HEK293 (cell line): ENCODE results near the gene SLAIN2.

Experiments used
- CTCF ChIA-PET: fragments of 350-600 bp; formaldehyde crosslinking; extraction: SDS; loops from one replicate; lab custom pipeline; 2021; ENCODE audit warnings: antibody characterized with exemption; lab: Yijun Ruan, JAX
- POLR2A ChIA-PET: fragments of 300-600 bp; formaldehyde crosslinking; extraction: SDS; loops from one replicate; lab custom pipeline; 2020; ENCODE audit warnings: antibody characterized with exemption, inconsistent platforms; lab: Yijun Ruan, JAX
- H3K27ac ChIP-seq: fragments of 200-500 bp; sonication (Bioruptor generic); 2 replicates; pipeline ENCODE4 v1.5.1; 2014; ENCODE audit warnings: low read depth, low read length, control low read depth, inconsistent platforms; ENCODE audit errors: extremely low read depth
- H3K36me3 ChIP-seq, 2 experiments: fragments of 200-500 bp in 1 of 2; sonication (Bioruptor generic) in 1 of 2; 1 replicate in 1 of 2; 2 replicates in 1 of 2; pipeline ENCODE4 v1.5.1; 2014 to 2017; ENCODE audit warnings: inconsistent platforms in 2 of 2, low read length in 2 of 2; ENCODE audit not compliant: control insufficient read depth in 2 of 2, insufficient read depth in 1 of 2
- H3K4me1 ChIP-seq: fragments of 200-500 bp; sonication (Bioruptor generic); 2 replicates; pipeline ENCODE4 v1.5.1; 2014; ENCODE audit warnings: mild to moderate bottlenecking, low read length, inconsistent platforms; ENCODE audit not compliant: control insufficient read depth, insufficient read depth
- H3K4me3 ChIP-seq: 2 replicates; pipeline ENCODE4 v1.5.1; 2011; ENCODE audit warnings: low read depth, mild to moderate bottlenecking, control low read depth, low read length, moderate library complexity
- H3K9me3 ChIP-seq: fragments of 200-500 bp; sonication (Bioruptor generic); 2 replicates; pipeline ENCODE4 v1.5.1; 2014; ENCODE audit warnings: low read depth, low read length, inconsistent platforms; ENCODE audit not compliant: control insufficient read depth, insufficient read depth
- CTCF ChIP-seq: fragments of 450-650 bp; formaldehyde crosslinking; IDR thresholded peaks from 2 replicates; pipeline ENCODE4 v1.5.1; 2016; ENCODE audit warnings: missing biosample characterization, missing genetic modification characterization
- HOXC10 ChIP-seq: sonication (generic); formaldehyde crosslinking; IDR thresholded peaks from 2 replicates; pipeline ENCODE4 v1.8.1; 2023; ENCODE audit warnings: mild to moderate bottlenecking, missing genetic modification reagents
- HOXD13 ChIP-seq: sonication (generic); formaldehyde crosslinking; IDR thresholded peaks from 2 replicates; pipeline ENCODE4 v1.8.0; 2022; ENCODE audit warnings: missing genetic modification reagents, borderline replicate concordance
- KLF16 ChIP-seq: fragments of 450-650 bp; formaldehyde crosslinking; IDR thresholded peaks from 2 replicates; pipeline ENCODE4 v1.5.1; 2017; ENCODE audit warnings: missing biosample characterization, missing genetic modification characterization
- KLF8 ChIP-seq: fragments of 450-650 bp; formaldehyde crosslinking; IDR thresholded peaks from 2 replicates; pipeline ENCODE4 v1.5.1; 2016; ENCODE audit warnings: missing biosample characterization, missing genetic modification characterization
- KLF9 ChIP-seq: fragments of 450-650 bp; formaldehyde crosslinking; IDR thresholded peaks from 2 replicates; pipeline ENCODE4 v1.5.1; 2016; ENCODE audit warnings: missing biosample characterization, missing genetic modification characterization, low read depth
- SP2 ChIP-seq: fragments of 450-650 bp; formaldehyde crosslinking; IDR thresholded peaks from 2 replicates; pipeline ENCODE4 v1.5.1; 2016; ENCODE audit warnings: missing biosample characterization, missing genetic modification characterization
- TCF7L2 ChIP-seq: IDR thresholded peaks from 2 replicates; pipeline ENCODE4 v1.6.1; 2011; ENCODE audit warnings: low read depth, mild to moderate bottlenecking, inconsistent platforms, low read length, moderate library complexity, borderline replicate concordance
- YY1 ChIP-seq: fragments of 450-650 bp; formaldehyde crosslinking; IDR thresholded peaks from 2 replicates; pipeline ENCODE4 v1.5.1; 2018; ENCODE audit warnings: missing biosample characterization, missing genetic modification characterization
- ZBTB10 ChIP-seq: fragments of 450-650 bp; formaldehyde crosslinking; IDR thresholded peaks from 2 replicates; pipeline ENCODE4 v1.5.1; 2016; ENCODE audit warnings: missing biosample characterization, missing genetic modification characterization
- ZBTB8A ChIP-seq: fragments of 450-650 bp; formaldehyde crosslinking; IDR thresholded peaks from 2 replicates; pipeline ENCODE4 v1.5.1; 2016; ENCODE audit warnings: missing biosample characterization, missing genetic modification characterization
- ZNF10 ChIP-seq: fragments of 450-650 bp; formaldehyde crosslinking; IDR thresholded peaks from 2 replicates; pipeline ENCODE4 v1.5.1; 2017; ENCODE audit warnings: missing biosample characterization, missing genetic modification characterization
- ZNF174 ChIP-seq: fragments of 450-650 bp; formaldehyde crosslinking; IDR thresholded peaks from 2 replicates; pipeline ENCODE4 v1.5.0; 2017; ENCODE audit warnings: missing biosample characterization, mild to moderate bottlenecking, missing genetic modification characterization
- ZNF292 ChIP-seq: fragments of 450-650 bp; formaldehyde crosslinking; IDR thresholded peaks from 2 replicates; pipeline ENCODE4 v1.5.1; 2016; ENCODE audit warnings: low read depth, missing biosample characterization, missing genetic modification characterization, borderline replicate concordance
- ZNF394 ChIP-seq: fragments of 450-650 bp; formaldehyde crosslinking; IDR thresholded peaks from 2 replicates; pipeline ENCODE4 v1.5.1; 2016; ENCODE audit warnings: missing biosample characterization, missing genetic modification characterization, mild to moderate bottlenecking, moderate library complexity, borderline replicate concordance
- ZNF510 ChIP-seq: fragments of 450-650 bp; formaldehyde crosslinking; IDR thresholded peaks from 2 replicates; pipeline ENCODE4 v1.5.1; 2018; ENCODE audit warnings: mild to moderate bottlenecking, missing genetic modification characterization, missing biosample characterization; ENCODE audit not compliant: insufficient replicate concordance
- ZNF521 ChIP-seq: fragments of 450-650 bp; formaldehyde crosslinking; IDR thresholded peaks from 2 replicates; pipeline ENCODE4 v1.5.1; 2017; ENCODE audit warnings: missing biosample characterization, mild to moderate bottlenecking, missing genetic modification characterization
- ZNF558 ChIP-seq: fragments of 450-650 bp; formaldehyde crosslinking; IDR thresholded peaks from 2 replicates; pipeline ENCODE4 v1.5.1; 2016; ENCODE audit warnings: missing biosample characterization, missing genetic modification characterization
- ZNF645 ChIP-seq: fragments of 450-650 bp; formaldehyde crosslinking; IDR thresholded peaks from 2 replicates; pipeline ENCODE4; 2016; ENCODE audit warnings: missing biosample characterization, missing genetic modification characterization
- ZNF654 ChIP-seq: fragments of 450-650 bp; formaldehyde crosslinking; IDR thresholded peaks from 2 replicates; pipeline ENCODE4 v1.5.1; 2016; ENCODE audit warnings: low read depth, missing biosample characterization, missing genetic modification characterization
- ZNF785 ChIP-seq: fragments of 450-650 bp; formaldehyde crosslinking; IDR thresholded peaks from 2 replicates; pipeline ENCODE4 v1.5.1; 2016; ENCODE audit warnings: missing biosample characterization, missing genetic modification characterization
- TF ChIP-seq, protein P1 (sequence below): fragments of 450-650 bp; formaldehyde crosslinking; IDR thresholded peaks from 2 replicates; pipeline ENCODE4 v1.5.1; 2016; ENCODE audit warnings: missing biosample characterization, missing genetic modification characterization
- TF ChIP-seq, protein P2 (sequence below): fragments of 450-650 bp; formaldehyde crosslinking; conservative IDR thresholded peaks from 2 replicates; pipeline ENCODE4 v1.5.1; 2016; ENCODE audit warnings: low read depth, missing biosample characterization, missing genetic modification characterization
- TF ChIP-seq, protein P3 (sequence below): fragments of 450-650 bp; formaldehyde crosslinking; IDR thresholded peaks from 2 replicates; pipeline ENCODE4 v1.5.1; 2016; ENCODE audit warnings: missing biosample characterization, missing genetic modification characterization

Gene SLAIN2

GRCh38 chr4:48445704-48446103 lies 104.4 kb downstream of the SLAIN2 start:
- Histone ChIP-seq H3K9me3 (no peaks in the 10 kb centered on the region), H3K4me1 (no peaks in the 10 kb centered on the region), H3K36me3 (no peaks in the 10 kb centered on the region)
- CTCF ChIA-PET: interaction anchor here (0.6 to 1.8 kb wide), 4 partner anchors 96 to 209 kb away, joined by 3 to 6 read pairs (median 4); no protein-coding TSS in a partner anchor
- TF ChIP-seq ZBTB10 (tag by site-specific recombination) (no peak), HOXC10 (no peak), ZNF292 (tag by site-specific recombination) (no peak), ZNF654 (tag by site-specific recombination) (peak; percentile 34), ZNF174 (tag by site-specific recombination) (no peak), ZNF785 (tag by site-specific recombination) (no peak), KLF16 (tag by site-specific recombination) (no peak)
- TF ChIP-seq, protein P1, sequence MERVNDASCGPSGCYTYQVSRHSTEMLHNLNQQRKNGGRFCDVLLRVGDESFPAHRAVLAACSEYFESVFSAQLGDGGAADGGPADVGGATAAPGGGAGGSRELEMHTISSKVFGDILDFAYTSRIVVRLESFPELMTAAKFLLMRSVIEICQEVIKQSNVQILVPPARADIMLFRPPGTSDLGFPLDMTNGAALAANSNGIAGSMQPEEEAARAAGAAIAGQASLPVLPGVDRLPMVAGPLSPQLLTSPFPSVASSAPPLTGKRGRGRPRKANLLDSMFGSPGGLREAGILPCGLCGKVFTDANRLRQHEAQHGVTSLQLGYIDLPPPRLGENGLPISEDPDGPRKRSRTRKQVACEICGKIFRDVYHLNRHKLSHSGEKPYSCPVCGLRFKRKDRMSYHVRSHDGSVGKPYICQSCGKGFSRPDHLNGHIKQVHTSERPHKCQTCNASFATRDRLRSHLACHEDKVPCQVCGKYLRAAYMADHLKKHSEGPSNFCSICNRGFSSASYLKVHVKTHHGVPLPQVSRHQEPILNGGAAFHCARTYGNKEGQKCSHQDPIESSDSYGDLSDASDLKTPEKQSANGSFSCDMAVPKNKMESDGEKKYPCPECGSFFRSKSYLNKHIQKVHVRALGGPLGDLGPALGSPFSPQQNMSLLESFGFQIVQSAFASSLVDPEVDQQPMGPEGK: no peak
- TF ChIP-seq, all 188 proteins: peak for 1
- H3K4me3 ChIP-seq: no peak overlapping the region
- no peak overlapping the region for H3K27ac ChIP-seq
- POLR2A ChIA-PET: no interaction called here

DNA sequence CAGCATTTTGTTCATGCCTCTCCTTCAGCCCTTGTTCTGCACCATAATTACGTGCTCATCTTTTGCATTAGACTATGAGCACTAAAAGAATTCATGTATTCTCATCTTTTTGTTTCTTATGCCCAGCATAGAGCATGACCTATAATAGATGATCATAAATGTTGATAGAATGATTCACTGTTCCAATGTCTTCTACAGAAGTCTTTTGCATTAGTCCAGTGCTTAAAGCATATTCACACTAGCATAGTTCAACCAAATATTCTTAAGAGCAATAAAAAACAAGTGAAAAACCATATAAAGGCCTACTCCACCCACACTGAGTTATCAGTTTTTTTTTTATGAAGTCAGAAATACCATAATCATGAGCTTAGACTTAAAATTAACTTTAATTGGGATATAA lies 105.3 kb downstream of the SLAIN2 start:
- ChIA-PET POLR2A (no interaction called here), CTCF (interaction anchor here (0.6 to 1.8 kb wide), 5 partner anchors 10 to 498 kb away, joined by 3 to 6 read pairs (median 3); no protein-coding TSS in a partner anchor)
- no peak overlapping the region for H3K4me3 ChIP-seq
- H3K36me3 ChIP-seq: no peaks in the 10 kb centered on the region
- no peaks in the 10 kb centered on the region for H3K4me1 ChIP-seq
- H3K27ac ChIP-seq: no peak overlapping the region
- no peaks in the 10 kb centered on the region for H3K9me3 ChIP-seq
- no peak for TF ChIP-seq ZBTB8A
- TF ChIP-seq TCF7L2: no peak
- no peak for TF ChIP-seq ZNF510
- TF ChIP-seq ZNF394 (tag by site-specific recombination): no peak
- no peak for TF ChIP-seq ZNF10 (tag by site-specific recombination)
- TF ChIP-seq, protein P2, sequence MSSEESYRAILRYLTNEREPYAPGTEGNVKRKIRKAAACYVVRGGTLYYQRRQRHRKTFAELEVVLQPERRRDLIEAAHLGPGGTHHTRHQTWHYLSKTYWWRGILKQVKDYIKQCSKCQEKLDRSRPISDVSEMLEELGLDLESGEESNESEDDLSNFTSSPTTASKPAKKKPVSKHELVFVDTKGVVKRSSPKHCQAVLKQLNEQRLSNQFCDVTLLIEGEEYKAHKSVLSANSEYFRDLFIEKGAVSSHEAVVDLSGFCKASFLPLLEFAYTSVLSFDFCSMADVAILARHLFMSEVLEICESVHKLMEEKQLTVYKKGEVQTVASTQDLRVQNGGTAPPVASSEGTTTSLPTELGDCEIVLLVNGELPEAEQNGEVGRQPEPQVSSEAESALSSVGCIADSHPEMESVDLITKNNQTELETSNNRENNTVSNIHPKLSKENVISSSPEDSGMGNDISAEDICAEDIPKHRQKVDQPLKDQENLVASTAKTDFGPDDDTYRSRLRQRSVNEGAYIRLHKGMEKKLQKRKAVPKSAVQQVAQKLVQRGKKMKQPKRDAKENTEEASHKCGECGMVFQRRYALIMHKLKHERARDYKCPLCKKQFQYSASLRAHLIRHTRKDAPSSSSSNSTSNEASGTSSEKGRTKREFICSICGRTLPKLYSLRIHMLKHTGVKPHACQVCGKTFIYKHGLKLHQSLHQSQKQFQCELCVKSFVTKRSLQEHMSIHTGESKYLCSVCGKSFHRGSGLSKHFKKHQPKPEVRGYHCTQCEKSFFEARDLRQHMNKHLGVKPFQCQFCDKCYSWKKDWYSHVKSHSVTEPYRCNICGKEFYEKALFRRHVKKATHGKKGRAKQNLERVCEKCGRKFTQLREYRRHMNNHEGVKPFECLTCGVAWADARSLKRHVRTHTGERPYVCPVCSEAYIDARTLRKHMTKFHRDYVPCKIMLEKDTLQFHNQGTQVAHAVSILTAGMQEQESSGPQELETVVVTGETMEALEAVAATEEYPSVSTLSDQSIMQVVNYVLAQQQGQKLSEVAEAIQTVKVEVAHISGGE (tag by site-specific recombination): no peak
- no peak for TF ChIP-seq CTCF (tag by site-specific recombination)
- TF ChIP-seq SP2: no peak
- no peak for TF ChIP-seq ZNF645 (tag by site-specific recombination)
- TF ChIP-seq KLF8: no peak
- TF ChIP-seq KLF9 (tag by site-specific recombination): no peak
- TF ChIP-seq, protein P3, sequence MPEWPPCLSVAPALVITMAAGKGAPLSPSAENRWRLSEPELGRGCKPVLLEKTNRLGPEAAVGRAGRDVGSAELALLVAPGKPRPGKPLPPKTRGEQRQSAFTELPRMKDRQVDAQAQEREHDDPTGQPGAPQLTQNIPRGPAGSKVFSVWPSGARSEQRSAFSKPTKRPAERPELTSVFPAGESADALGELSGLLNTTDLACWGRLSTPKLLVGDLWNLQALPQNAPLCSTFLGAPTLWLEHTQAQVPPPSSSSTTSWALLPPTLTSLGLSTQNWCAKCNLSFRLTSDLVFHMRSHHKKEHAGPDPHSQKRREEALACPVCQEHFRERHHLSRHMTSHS: no peak
- no peak for TF ChIP-seq ZNF521 (tag by site-specific recombination)
- no peak for TF ChIP-seq YY1 (tag by site-specific recombination)
- no peak for TF ChIP-seq HOXD13
- TF ChIP-seq ZNF558 (tag by site-specific recombination): no peak
